Mesendoderm (in vitro differentiated cells): ENCODE measurements around the gene ACSM6. TPM values are rescaled to one million over a fixed set of nuclear protein-coding genes. Genes with fewer than 3 reads are reported as not detected.
A peak's percentile ranks its signal among the peaks of the same experiment; 100 is the strongest.

Source experiments
- DNase-seq: peaks from one replicate; pipeline ENCODE4 v3.0.0; 2013
- H2AK5ac ChIP-seq: 2 replicates; pipeline ENCODE4 v1.6.1; 2013; ENCODE audit warnings: low read length, inconsistent platforms
- H2BK120ac ChIP-seq: 2 replicates; pipeline ENCODE4 v1.6.1; 2013; ENCODE audit warnings: low read depth, mild to moderate bottlenecking, low read length, moderate library complexity, mixed read lengths
- H2BK15ac ChIP-seq: replicated peaks from 2 replicates; pipeline ENCODE4 v1.6.1; 2013; ENCODE audit warnings: low read depth, mild to moderate bottlenecking, moderate library complexity
- H2BK5ac ChIP-seq: 2 replicates; pipeline ENCODE4 v1.6.1; 2013; ENCODE audit warnings: low read length, inconsistent platforms
- H3K18ac ChIP-seq: 2 replicates; pipeline ENCODE4 v1.6.1; 2013; ENCODE audit warnings: mild to moderate bottlenecking, low read length, mixed read lengths
- H3K23ac ChIP-seq: one replicate; pipeline ENCODE4 v1.6.1; 2013; ENCODE audit warnings: low read length
- H3K27ac ChIP-seq: 2 replicates; pipeline ENCODE4 v1.5.1; 2013; ENCODE audit warnings: low read depth, mild to moderate bottlenecking, inconsistent platforms, low read length, moderate library complexity
- H3K27me3 ChIP-seq: 2 replicates; pipeline ENCODE4 v1.6.1; 2013; ENCODE audit warnings: low read length, control low read depth, mild to moderate bottlenecking, inconsistent platforms; ENCODE audit not compliant: insufficient read depth, poor library complexity
- H3K36me3 ChIP-seq: 2 replicates; pipeline ENCODE4 v1.6.1; 2013; ENCODE audit warnings: low read length, inconsistent platforms; ENCODE audit not compliant: control insufficient read depth, insufficient read depth
- H3K4ac ChIP-seq: one replicate; pipeline ENCODE4 v1.6.1; 2013; ENCODE audit warnings: low read depth, mild to moderate bottlenecking, low read length, moderate library complexity
- H3K4me1 ChIP-seq: 2 replicates; pipeline ENCODE4 v1.6.1; 2013; ENCODE audit warnings: low read depth, low read length, inconsistent platforms; ENCODE audit not compliant: control insufficient read depth
- H3K4me2 ChIP-seq: 2 replicates; pipeline ENCODE4 v1.6.1; 2013; ENCODE audit warnings: low read length
- H3K4me3 ChIP-seq: 2 replicates; pipeline ENCODE4 v1.5.1; 2013; ENCODE audit warnings: mild to moderate bottlenecking, low read length
- H3K56ac ChIP-seq: one replicate; pipeline ENCODE4 v1.6.1; 2013; ENCODE audit warnings: low read length
- H3K79me1 ChIP-seq: 2 replicates; pipeline ENCODE4 v1.6.1; 2013; ENCODE audit warnings: low read length, inconsistent platforms
- H3K79me2 ChIP-seq: 2 replicates; pipeline ENCODE4 v1.6.1; 2013; ENCODE audit warnings: mild to moderate bottlenecking, low read length; ENCODE audit not compliant: control insufficient read depth, insufficient read depth
- H3K9ac ChIP-seq: 2 replicates; pipeline ENCODE4 v1.6.1; 2013; ENCODE audit warnings: low read length, inconsistent platforms
- H4K5ac ChIP-seq: one replicate; pipeline ENCODE4 v1.6.1; 2013; ENCODE audit warnings: low read length
- H4K8ac ChIP-seq: one replicate; pipeline ENCODE4 v1.6.1; 2013; ENCODE audit warnings: low read depth, mild to moderate bottlenecking, control low read depth, low read length, moderate library complexity
- WGBS: extraction: QIAGEN DNeasy Blood & Tissue Kit; methylation state at CpG from one replicate; pipeline ENCODE4 v1.1.7; 2013; ENCODE audit warnings: low lambda C conversion rate, missing lambda C conversion rate; ENCODE audit not compliant: insufficient coverage; ENCODE audit errors: extremely low coverage; 5-methylcytosine and 5-hydroxymethylcytosine counted together
- polyA plus RNA-seq, 2 experiments: library from polyadenylated mRNA; stranded (reverse); fragments of 200-250 nt; gene quantifications; one replicate each; pipeline ENCODE4 v1.2.3, GENCODE V29; 2013

The ACSM6 gene
- polyA plus RNA-seq (2013, experiment 1 of 2) = 0.04 TPM
- 0.04 TPM for polyA plus RNA-seq (2013, experiment 2 of 2)

DNA sequence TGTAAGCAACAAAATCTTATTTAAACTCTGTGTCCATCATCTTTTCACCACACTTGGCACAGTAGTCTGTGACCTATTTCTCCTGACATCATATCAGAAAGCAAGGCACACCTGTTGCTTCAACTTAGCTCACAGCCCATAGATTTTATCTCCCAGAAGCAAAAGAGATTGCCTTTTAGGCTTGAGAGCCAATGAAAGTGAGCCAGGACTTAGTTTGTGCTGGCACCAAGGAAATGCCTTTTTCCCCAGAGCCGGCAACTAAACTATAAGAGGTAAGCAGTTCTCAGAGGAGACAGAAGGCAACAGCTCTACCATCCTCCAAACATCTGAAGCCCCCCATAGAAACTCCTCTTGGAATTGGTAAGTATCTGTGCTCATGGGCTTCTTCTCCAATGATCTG is at the start of gene ACSM6:
ACSM6 (plus strand) TSS at position 295 of the 400 bp plus-strand sequence. CDS start 248 bp downstream, outside the sequence.
- no peak within 1 kb of the TSS for H2BK5ac ChIP-seq
- no peak within 1 kb of the TSS for H4K8ac ChIP-seq
- H3K23ac ChIP-seq = no peak within 1 kb of the TSS
- no peak within 1 kb of the TSS for H4K5ac ChIP-seq
- no peak within 1 kb of the TSS for H3K56ac ChIP-seq
- H3K4me2 ChIP-seq = no peak within 1 kb of the TSS
- H3K4me1 ChIP-seq = peaks cover 4% of the 10 kb centered on the region
- H2AK5ac ChIP-seq = no peak within 1 kb of the TSS
- H3K4me3 ChIP-seq = no peak within 1 kb of the TSS
- WGBS = no CpG with 5 or more reads among the region's 1 CpG
- no peak within 1 kb of the TSS for H2BK15ac ChIP-seq
- H3K27ac ChIP-seq = no peak within 1 kb of the TSS
- H3K18ac ChIP-seq = no peak within 1 kb of the TSS
- H2BK120ac ChIP-seq = no peak within 1 kb of the TSS
- H3K9ac ChIP-seq = no peak within 1 kb of the TSS
- H3K27me3 ChIP-seq = no peaks in the 10 kb centered on the region
- H3K79me2 ChIP-seq = no peaks in the 10 kb centered on the region
- no peaks in the 10 kb centered on the region for H3K79me1 ChIP-seq
- no peak for DNase-seq
- no peaks in the 10 kb centered on the region for H3K36me3 ChIP-seq
- H3K4ac ChIP-seq = no peak within 1 kb of the TSS

GRCh38 chr10:95168694-95169093 is 25.3 kb upstream of the ACSM6 start:
- no peak overlapping the region for H3K56ac ChIP-seq
- H3K4me1 ChIP-seq = no peaks in the 10 kb centered on the region
- H3K79me1 ChIP-seq = no peaks in the 10 kb centered on the region
- no peaks in the 10 kb centered on the region for H3K27me3 ChIP-seq
- no peak overlapping the region for H3K23ac ChIP-seq
- H2BK120ac ChIP-seq = no peak overlapping the region
- WGBS = no CpG with 5 or more reads among the region's 4 CpGs
- peak; percentile 21 for DNase-seq
- no peak overlapping the region for H4K5ac ChIP-seq
- no peak overlapping the region for H3K4me3 ChIP-seq
- H3K27ac ChIP-seq = no peak overlapping the region
- no peak overlapping the region for H3K4me2 ChIP-seq
- H3K4ac ChIP-seq = no peak overlapping the region
- H3K18ac ChIP-seq = no peak overlapping the region
- no peak overlapping the region for H4K8ac ChIP-seq
- peaks cover 2% of the 10 kb centered on the region for H3K36me3 ChIP-seq
- no peaks in the 10 kb centered on the region for H3K79me2 ChIP-seq
- H2AK5ac ChIP-seq = no peak overlapping the region
- H2BK5ac ChIP-seq = no peak overlapping the region
- H3K9ac ChIP-seq = no peak overlapping the region
- H2BK15ac ChIP-seq = no peak overlapping the region

DNA sequence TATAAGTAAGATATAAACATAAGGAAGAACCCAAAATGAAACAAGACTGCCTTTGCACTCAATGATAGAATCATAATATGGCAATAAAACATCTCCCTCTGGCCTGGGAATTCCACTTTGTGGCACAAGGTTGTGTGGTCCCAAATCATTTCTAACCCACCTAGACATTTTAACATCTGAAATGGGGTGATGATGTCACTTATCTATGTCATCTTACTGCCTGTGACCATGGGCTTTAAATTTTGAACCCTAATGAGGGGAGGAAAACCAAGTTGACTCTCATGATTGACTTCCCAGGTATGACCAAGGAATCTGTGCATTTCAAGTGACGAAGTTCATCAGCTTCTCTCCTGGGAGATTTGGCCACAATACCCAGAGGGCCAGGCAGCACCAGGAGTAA is 24.5 kb upstream of the ACSM6 start:
- Histone ChIP-seq H3K4me2 (no peak overlapping the region), H3K4me1 (no peaks in the 10 kb centered on the region), H2BK120ac (no peak overlapping the region), H3K18ac (no peak overlapping the region), H3K79me1 (no peaks in the 10 kb centered on the region), H3K27me3 (no peaks in the 10 kb centered on the region), H3K4ac (no peak overlapping the region), H3K9ac (no peak overlapping the region), H2BK5ac (no peak overlapping the region), H4K8ac (no peak overlapping the region), H2AK5ac (no peak overlapping the region), H2BK15ac (no peak overlapping the region), H3K36me3 (peaks cover 2% of the 10 kb centered on the region), H3K79me2 (no peaks in the 10 kb centered on the region), H4K5ac (no peak overlapping the region), H3K4me3 (no peak overlapping the region), H3K23ac (no peak overlapping the region), H3K27ac (no peak overlapping the region), H3K56ac (no peak overlapping the region)
- no CpG with 5 or more reads among the region's 1 CpG for WGBS
- no peak for DNase-seq

- H3K4me1 ChIP-seq = no peaks in the 10 kb centered on the region
- H3K23ac ChIP-seq = no peak overlapping the region
- no peak overlapping the region for H3K9ac ChIP-seq
- no CpG with 5 or more reads among the region's 2 CpGs for WGBS
- H3K4me2 ChIP-seq = no peak overlapping the region
- DNase-seq = no peak
- no peak overlapping the region for H4K8ac ChIP-seq
- no peaks in the 10 kb centered on the region for H3K79me1 ChIP-seq
- H2BK15ac ChIP-seq = no peak overlapping the region
- no peak overlapping the region for H3K4me3 ChIP-seq
- peaks cover 2% of the 10 kb centered on the region for H3K36me3 ChIP-seq
- no peaks in the 10 kb centered on the region for H3K79me2 ChIP-seq
- no peak overlapping the region for H3K56ac ChIP-seq
- H3K18ac ChIP-seq = no peak overlapping the region
- no peak overlapping the region for H4K5ac ChIP-seq
- H3K4ac ChIP-seq = no peak overlapping the region
- no peak overlapping the region for H2BK120ac ChIP-seq
- no peak overlapping the region for H3K27ac ChIP-seq
- no peak overlapping the region for H2AK5ac ChIP-seq
- H2BK5ac ChIP-seq = no peak overlapping the region
- no peaks in the 10 kb centered on the region for H3K27me3 ChIP-seq
These were observed 23.2 kb upstream of the ACSM6 start for GRCh38 chr10:95170790-95171189.

DNA sequence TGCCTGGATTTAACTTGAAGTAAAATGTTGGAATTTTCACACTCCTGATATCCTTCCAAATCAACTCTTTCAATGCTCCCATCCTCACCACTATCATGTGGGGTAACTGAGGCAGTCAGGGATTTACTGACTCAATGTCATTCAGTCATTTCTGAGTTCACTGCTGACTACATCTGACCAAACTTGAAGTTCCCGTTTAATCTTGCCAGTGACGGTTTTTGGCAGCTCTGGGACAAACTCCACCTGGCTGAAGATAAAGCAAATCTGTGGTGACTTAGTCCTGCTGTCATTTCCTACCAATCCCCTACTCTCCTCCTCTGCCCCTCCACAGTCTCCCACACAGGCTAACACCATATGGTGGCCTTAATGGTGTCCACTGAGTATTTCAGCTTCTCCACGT is 22.7 kb upstream of the ACSM6 start:
- H3K79me1 ChIP-seq = no peaks in the 10 kb centered on the region
- no peak overlapping the region for H2BK5ac ChIP-seq
- no peak overlapping the region for H3K9ac ChIP-seq
- H3K4me3 ChIP-seq = no peak overlapping the region
- H4K8ac ChIP-seq = no peak overlapping the region
- no peak overlapping the region for H3K23ac ChIP-seq
- no peak overlapping the region for H3K18ac ChIP-seq
- no peak overlapping the region for H2BK15ac ChIP-seq
- H2AK5ac ChIP-seq = no peak overlapping the region
- no CpG with 5 or more reads among the region's 3 CpGs for WGBS
- H3K36me3 ChIP-seq = peaks cover 2% of the 10 kb centered on the region
- H3K79me2 ChIP-seq = no peaks in the 10 kb centered on the region
- H3K27me3 ChIP-seq = no peaks in the 10 kb centered on the region
- no peaks in the 10 kb centered on the region for H3K4me1 ChIP-seq
- no peak overlapping the region for H3K4me2 ChIP-seq
- no peak overlapping the region for H2BK120ac ChIP-seq
- H3K27ac ChIP-seq = no peak overlapping the region
- no peak overlapping the region for H3K56ac ChIP-seq
- H3K4ac ChIP-seq = no peak overlapping the region
- H4K5ac ChIP-seq = no peak overlapping the region
- DNase-seq = no peak

DNA sequence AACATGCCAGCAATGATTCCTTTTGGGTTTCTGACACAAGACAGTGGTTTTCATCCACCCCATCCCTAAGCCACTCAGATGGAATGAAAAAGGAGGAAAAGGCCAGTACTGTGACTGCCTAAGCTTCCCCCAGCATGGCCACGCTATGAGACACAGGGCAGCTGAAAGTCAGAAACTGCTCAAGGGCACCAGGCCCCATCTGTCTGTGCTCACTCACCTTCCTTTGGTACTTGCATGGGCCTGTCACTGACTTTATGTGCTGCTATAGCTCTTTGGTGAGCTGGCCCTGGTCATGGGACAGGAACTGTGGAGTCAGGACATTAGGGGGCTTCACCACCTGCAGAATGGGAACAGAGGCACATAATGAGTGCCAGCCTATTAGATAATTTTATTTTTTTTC is 21.2 kb upstream of the ACSM6 start:
- Histone ChIP-seq H3K18ac (no peak overlapping the region), H3K56ac (no peak overlapping the region), H3K27me3 (no peaks in the 10 kb centered on the region), H2BK5ac (no peak overlapping the region), H3K4me2 (no peak overlapping the region), H3K4ac (no peak overlapping the region), H2BK120ac (no peak overlapping the region), H3K4me3 (no peak overlapping the region), H4K5ac (no peak overlapping the region), H3K4me1 (no peaks in the 10 kb centered on the region), H4K8ac (no peak overlapping the region), H2AK5ac (no peak overlapping the region), H3K79me2 (no peaks in the 10 kb centered on the region), H3K9ac (no peak overlapping the region), H3K79me1 (no peaks in the 10 kb centered on the region), H3K23ac (no peak overlapping the region), H3K27ac (no peak overlapping the region), H2BK15ac (no peak overlapping the region), H3K36me3 (peaks cover 2% of the 10 kb centered on the region)
- no CpG with 5 or more reads among the region's 1 CpG for WGBS
- DNase-seq = no peak
